Measurements from ENCODE around the gene PEAR1.
"Not testable (repeated sequence)": the region's sequence is repeated elsewhere in the genome, so short reads cannot be mapped to it uniquely, and the experiment has no call there.

The PEAR1 gene

GRCh38 chr1:156920233-156921052 is 26.9 kb downstream of the PEAR1 start, which contains the start of gene LRRC71:
Gene LRRC71 (plus strand): TSS chr1:156920632. CDS start chr1:156920804, 172 bp downstream.
- peak in 1 of 2 experiments; percentile 50 for DNase-seq (ENCODE audit: low read depth in 2 of 2)

- DNase-seq (ENCODE audit: low read depth in 2 of 2), result no peak
These were observed 27.6 kb downstream of the PEAR1 start for GRCh38 chr1:156921053-156921529.

GRCh38 chr1:156922986-156923669 is 29.6 kb downstream of the PEAR1 start:
- DNase-seq (ENCODE audit: low read depth in 2 of 2), result no peak

GRCh38 chr1:156923670-156924477 is 30.4 kb downstream of the PEAR1 start:
- no peak for DNase-seq (ENCODE audit: low read depth in 2 of 2)

GRCh38 chr1:156924478-156925153 is 31.1 kb downstream of the PEAR1 start:
- DNase-seq (ENCODE audit: low read depth in 2 of 2), result no peak

GRCh38 chr1:156925154-156926010 is 31.9 kb downstream of the PEAR1 start:
- no peak for DNase-seq (ENCODE audit: low read depth in 2 of 2)

DNA sequence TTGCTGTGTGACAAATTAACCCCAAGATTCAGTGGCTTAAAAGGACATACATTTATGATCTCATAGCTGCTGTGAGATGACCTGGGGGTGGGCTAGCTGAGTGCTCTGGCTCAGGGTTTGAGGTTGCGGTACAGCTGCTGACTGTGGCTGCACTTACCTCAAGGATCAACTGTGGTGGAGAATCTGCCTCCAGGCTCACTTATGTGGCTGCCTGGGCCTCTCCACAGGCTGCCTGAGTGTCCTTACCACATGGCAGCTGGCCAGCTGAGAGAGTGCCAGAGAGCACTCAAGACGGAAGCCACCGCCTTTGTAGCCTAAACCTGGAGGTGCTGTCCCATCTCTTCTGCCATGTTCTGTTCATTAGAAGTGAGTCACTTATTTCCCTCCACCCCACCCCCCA is 32.7 kb downstream of the PEAR1 start:
- peak in 1 of 2 experiments; percentile 15 for DNase-seq (ENCODE audit: low read depth in 2 of 2)

- DNase-seq (ENCODE audit: low read depth in 2 of 2), result not testable (repeated sequence)
These were observed 33.2 kb downstream of the PEAR1 start for GRCh38 chr1:156926695-156927094.

- DNase-seq (ENCODE audit: low read depth in 2 of 2), result peak in 1 of 2 experiments; percentile 20
These were observed 33.9 kb downstream of the PEAR1 start for GRCh38 chr1:156927215-156928042.

DNA sequence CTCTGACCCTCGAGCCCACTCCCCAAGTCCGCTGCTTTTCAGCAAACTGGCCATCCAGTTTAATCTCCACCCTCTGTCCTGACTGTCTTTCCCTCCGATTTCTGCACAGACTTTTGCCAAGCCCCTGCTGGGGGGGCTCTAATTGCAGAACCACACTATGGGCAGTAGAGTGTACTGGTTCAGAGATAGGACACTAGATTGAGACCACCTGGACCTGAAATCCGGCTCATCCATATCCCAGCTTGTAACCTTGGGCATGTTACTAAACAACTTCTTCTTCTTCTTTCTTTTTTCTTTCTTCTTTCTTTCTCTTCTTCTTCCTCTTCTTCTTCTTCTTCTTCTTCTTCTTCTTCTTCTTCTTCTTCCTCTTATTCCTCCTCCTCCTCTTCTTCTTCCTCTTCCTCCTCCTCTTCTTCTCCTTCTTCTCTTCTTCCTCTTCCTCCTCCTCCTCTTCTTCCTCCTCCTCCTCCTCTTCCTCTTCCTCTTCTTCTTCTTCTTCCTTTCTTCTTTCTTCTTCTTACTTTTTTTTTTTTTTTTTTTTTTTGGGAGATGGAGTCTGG is 34.6 kb downstream of the PEAR1 start:
- DNase-seq (ENCODE audit: low read depth in 2 of 2), result no peak

DNA sequence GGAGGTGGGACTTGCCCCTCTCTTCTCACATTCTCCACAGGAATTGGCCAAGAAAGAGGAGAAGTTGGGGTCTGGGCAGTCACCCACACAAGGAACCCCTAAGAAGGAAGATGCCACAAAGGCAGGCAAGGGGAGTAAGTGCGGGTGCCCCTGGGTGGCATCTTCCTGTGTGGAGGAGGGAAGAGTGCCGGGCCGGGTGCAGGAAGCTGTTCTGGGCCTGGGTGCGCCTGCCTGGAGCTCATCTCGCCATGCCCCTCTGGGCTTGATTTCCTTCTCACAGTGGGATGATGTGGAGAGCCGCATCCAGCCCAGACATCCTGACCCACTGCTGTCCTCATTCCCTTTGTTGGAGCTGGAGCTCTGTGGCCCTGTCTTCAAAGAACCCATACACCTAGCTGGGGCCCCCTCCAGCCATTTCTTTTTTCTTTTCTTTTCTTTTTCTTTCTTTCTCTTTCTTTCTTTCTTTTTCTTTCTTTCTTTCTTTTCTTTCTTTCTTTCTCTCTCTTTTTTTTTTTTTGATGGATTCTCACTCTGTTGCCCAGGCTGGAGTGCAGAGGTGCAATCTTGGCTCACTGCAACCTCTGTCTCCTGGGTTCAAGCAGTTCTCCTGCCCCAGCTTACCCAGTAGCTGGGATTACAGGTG is 36.2 kb downstream of the PEAR1 start:
- DNase-seq (ENCODE audit: low read depth in 2 of 2), result no peak

DNA sequence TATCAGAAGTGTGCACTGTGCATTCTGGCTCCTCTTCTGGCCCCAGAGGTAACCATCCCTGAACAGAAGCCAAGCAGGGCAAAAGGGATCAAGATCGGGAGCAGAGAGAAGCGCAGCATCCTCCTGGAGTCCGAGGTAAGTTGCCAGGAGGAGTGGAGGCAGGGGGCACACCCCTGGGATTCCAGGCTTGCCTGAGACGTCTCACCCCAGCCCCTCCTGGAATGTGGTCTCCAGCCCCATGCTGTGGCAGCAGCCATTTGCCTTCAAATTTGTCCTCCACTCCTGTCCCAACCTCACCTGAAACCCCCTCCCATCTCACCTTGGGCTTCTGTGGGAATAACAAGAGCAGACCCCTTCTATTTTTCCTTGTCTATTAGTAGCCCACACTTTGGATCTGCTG is 37.0 kb downstream of the PEAR1 start:
- DNase-seq (ENCODE audit: low read depth in 2 of 2), result no peak

- no peak for DNase-seq (ENCODE audit: low read depth in 2 of 2)
These were observed 37.9 kb downstream of the PEAR1 start for GRCh38 chr1:156931211-156931952.

- DNase-seq (ENCODE audit: low read depth in 2 of 2), result no peak
These were observed 38.6 kb downstream of the PEAR1 start for GRCh38 chr1:156931974-156932710.

- DNase-seq (ENCODE audit: low read depth in 2 of 2), result no peak
These were observed 39.6 kb downstream of the PEAR1 start for GRCh38 chr1:156933136-156933535.

DNA sequence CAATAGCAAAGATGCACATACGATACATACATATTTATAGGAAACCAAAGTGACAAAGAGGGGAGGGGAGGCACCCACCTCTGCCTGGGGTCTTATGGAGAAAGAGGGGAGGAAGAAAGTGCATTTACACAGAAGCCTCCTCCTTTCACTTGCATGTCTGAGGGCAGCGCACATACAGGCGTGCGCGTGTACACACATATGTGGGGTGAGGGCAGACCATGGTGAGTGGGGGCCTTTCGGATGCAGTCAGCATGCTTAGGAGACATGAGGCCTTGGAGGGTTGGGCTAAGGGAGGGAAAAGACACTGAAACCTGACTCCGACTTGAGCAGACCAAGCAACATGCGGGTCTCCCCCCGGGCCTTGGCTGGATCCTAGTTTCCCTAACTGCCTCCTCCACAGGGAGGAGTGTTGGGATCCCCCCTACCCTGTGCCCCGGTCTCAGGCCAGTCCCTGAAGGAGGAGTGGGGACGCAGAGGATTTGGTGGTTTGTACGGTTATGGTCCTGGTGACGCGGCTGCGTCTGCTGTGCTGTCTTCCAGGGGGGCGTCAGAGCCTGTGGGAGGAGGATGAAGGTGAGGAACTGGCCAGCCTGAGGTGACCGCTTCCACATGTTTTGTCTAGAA is 42.1 kb downstream of the PEAR1 start:
- no peak for DNase-seq (ENCODE audit: low read depth in 2 of 2)

DNA sequence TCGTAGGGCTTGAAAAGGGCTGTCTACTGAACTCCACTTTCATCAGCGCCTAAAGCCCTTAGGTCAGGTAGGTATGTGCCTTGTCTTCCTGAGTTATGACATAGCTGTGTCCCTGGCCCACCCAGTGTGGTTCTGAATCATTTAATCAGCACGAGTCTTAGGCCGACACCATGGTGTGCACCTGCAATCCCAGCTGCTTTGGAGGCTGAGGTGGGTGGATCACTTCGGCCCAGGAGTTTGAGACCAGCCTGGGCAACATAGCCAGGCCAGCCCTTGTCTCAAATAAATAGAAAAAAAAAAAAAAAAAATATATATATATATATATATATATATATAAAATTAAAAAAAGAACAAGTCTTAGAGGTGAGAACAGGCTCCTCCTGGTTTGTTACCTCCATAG is 42.7 kb downstream of the PEAR1 start:
- no peak for DNase-seq (ENCODE audit: low read depth in 2 of 2)
